ENCODE measurements around the gene FTO.

GRCh38 chr16:54163197-54163843 is 459.4 kb downstream of the FTO start:
- TF ChIP-seq CTCF (IDR thresholded peaks at IDR 0.05) (no peak), EP300 (IDR thresholded peaks at IDR 0.05) (no peak), POLR2A (IDR thresholded peaks at IDR 0.05) (no peak)

All from tibial nerve (tissue), 4 donors.